IPS DF 6.9 (cell line): ENCODE measurements around the gene UBE2E1.
"Not testable (repeated sequence)": the region's sequence is repeated elsewhere in the genome, so short reads cannot be mapped to it uniquely, and the experiment has no call there.

ENCODE experiments used
- DNase-seq: peaks from one replicate; pipeline ENCODE4 v3.0.0-alpha.2; 2013; ENCODE audit warnings: low read depth, low spot score
- H3K27ac ChIP-seq: one replicate; pipeline ENCODE4 v1.5.1; 2013; ENCODE audit warnings: low read length, control low read depth
- H3K27me3 ChIP-seq: 2 replicates; pipeline ENCODE4 v1.6.1; 2013; ENCODE audit warnings: mild to moderate bottlenecking, low read length; ENCODE audit not compliant: control insufficient read depth, insufficient read depth
- H3K36me3 ChIP-seq: 2 replicates; pipeline ENCODE4 v1.6.1; 2013; ENCODE audit warnings: low read length; ENCODE audit not compliant: control insufficient read depth, insufficient read depth
- H3K4me1 ChIP-seq: 2 replicates; pipeline ENCODE4 v1.6.1; 2013; ENCODE audit warnings: low read length; ENCODE audit not compliant: control insufficient read depth, insufficient read depth
- H3K4me3 ChIP-seq: 2 replicates; pipeline ENCODE4 v1.5.1; 2013; ENCODE audit warnings: mild to moderate bottlenecking, low read length
- H3K9me3 ChIP-seq: 2 replicates; pipeline ENCODE4 v1.6.1; 2013; ENCODE audit warnings: low read length, inconsistent platforms; ENCODE audit not compliant: control insufficient read depth, insufficient read depth
- WGBS: extraction: QIAGEN DNeasy Blood & Tissue Kit; methylation state at CpG from one replicate; pipeline ENCODE4 v1.1.7; 2013; ENCODE audit warnings: mixed read lengths, missing lambda C conversion rate; ENCODE audit not compliant: insufficient read length, insufficient coverage; 5-methylcytosine and 5-hydroxymethylcytosine counted together

UBE2E1 gene

GRCh38 chr3:23876923-23877322, 71.2 kb downstream of the UBE2E1 start:
- Histone ChIP-seq H3K27me3 (no peaks in the 10 kb centered on the region), H3K9me3 (no peaks in the 10 kb centered on the region), H3K4me1 (no peaks in the 10 kb centered on the region), H3K27ac (no peak overlapping the region), H3K36me3 (no peaks in the 10 kb centered on the region), H3K4me3 (no peak overlapping the region)
- DNase-seq = no peak
- no CpG with 5 or more reads among the region's 2 CpGs for WGBS

GRCh38 chr3:23877329-23877980, 71.7 kb downstream of the UBE2E1 start:
- Histone ChIP-seq H3K4me3 (no peak overlapping the region), H3K36me3 (peaks cover 2% of the 10 kb centered on the region), H3K9me3 (no peaks in the 10 kb centered on the region), H3K27ac (no peak overlapping the region), H3K27me3 (no peaks in the 10 kb centered on the region), H3K4me1 (no peaks in the 10 kb centered on the region)
- WGBS = no CpG with 5 or more reads among the region's 5 CpGs
- DNase-seq = no peak

- Histone ChIP-seq H3K27ac (no peak overlapping the region), H3K4me3 (no peak overlapping the region), H3K36me3 (peaks cover 3% of the 10 kb centered on the region), H3K27me3 (no peaks in the 10 kb centered on the region), H3K9me3 (no peaks in the 10 kb centered on the region), H3K4me1 (no peaks in the 10 kb centered on the region)
- DNase-seq = no peak
- no CpG with 5 or more reads among the region's 8 CpGs for WGBS
These were observed 73.7 kb downstream of the UBE2E1 start for GRCh38 chr3:23879485-23879884.

GRCh38 chr3:23880703-23881339, 75.1 kb downstream of the UBE2E1 start:
- no peak overlapping the region for H3K4me3 ChIP-seq
- no CpG with 5 or more reads among the region's 4 CpGs for WGBS
- no peak overlapping the region for H3K27ac ChIP-seq
- peaks cover 3% of the 10 kb centered on the region for H3K36me3 ChIP-seq
- H3K27me3 ChIP-seq = no peaks in the 10 kb centered on the region
- no peaks in the 10 kb centered on the region for H3K4me1 ChIP-seq
- no peak for DNase-seq
- H3K9me3 ChIP-seq = no peaks in the 10 kb centered on the region

DNA sequence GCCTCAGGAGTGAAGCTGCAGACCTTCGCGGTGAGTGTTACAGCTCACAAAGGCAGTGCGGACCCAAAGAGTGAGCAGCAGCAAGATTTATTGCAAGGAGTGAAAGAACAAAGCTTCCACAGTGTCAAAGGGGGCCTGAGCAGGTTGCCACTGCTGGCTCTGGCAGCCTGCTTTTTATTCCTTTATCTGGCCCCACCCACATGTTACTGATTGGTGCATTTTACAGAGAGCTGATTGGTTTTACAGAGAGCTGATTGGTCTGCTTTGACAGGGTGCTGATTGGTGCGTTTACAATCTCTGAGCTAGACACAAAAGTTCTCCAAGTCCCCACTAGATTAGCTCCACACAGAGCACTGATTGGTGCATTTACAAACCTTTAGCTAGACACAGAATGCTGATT, 76.2 kb downstream of the UBE2E1 start:
- not testable (repeated sequence) for H3K4me1 ChIP-seq, H3K9me3 ChIP-seq, DNase-seq, H3K4me3 ChIP-seq, H3K27me3 ChIP-seq, H3K36me3 ChIP-seq, H3K27ac ChIP-seq
- WGBS = no CpG with 5 or more reads among the region's 4 CpGs

- no peaks in the 10 kb centered on the region for H3K4me1 ChIP-seq
- no peaks in the 10 kb centered on the region for H3K9me3 ChIP-seq
- no peaks in the 10 kb centered on the region for H3K27me3 ChIP-seq
- peaks cover 3% of the 10 kb centered on the region for H3K36me3 ChIP-seq
- no peak overlapping the region for H3K4me3 ChIP-seq
- no peak for DNase-seq
- WGBS = no CpG with 5 or more reads among the region's 28 CpGs
- H3K27ac ChIP-seq = no peak overlapping the region
These were observed 76.7 kb downstream of the UBE2E1 start for GRCh38 chr3:23882487-23882918.

GRCh38 chr3:23884481-23884880, 78.7 kb downstream of the UBE2E1 start:
- Histone ChIP-seq H3K27ac (no peak overlapping the region), H3K9me3 (no peaks in the 10 kb centered on the region), H3K27me3 (no peaks in the 10 kb centered on the region), H3K4me3 (no peak overlapping the region), H3K4me1 (no peaks in the 10 kb centered on the region), H3K36me3 (peaks cover 3% of the 10 kb centered on the region)
- WGBS = no CpG with 5 or more reads among the region's 2 CpGs
- DNase-seq = no peak

DNA sequence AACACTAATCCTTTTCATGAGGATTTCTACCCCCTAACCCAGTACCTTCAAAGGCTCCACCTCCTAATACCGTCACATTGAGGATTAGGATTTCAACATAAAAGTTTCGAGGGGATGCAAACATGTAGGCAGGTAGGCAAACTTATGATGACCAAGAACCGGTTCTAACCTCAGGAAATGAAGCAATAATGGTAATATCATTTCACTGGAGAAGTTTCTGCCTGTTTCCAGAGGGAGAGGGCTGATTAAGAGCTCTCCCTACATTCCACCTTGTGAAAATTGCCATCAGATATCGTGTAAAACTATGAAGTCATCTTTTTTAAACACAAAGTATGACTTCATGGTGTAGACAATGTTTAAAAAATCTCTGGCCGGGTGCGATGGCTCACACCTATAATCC, 79.5 kb downstream of the UBE2E1 start:
- no peak for DNase-seq
- no peak overlapping the region for H3K27ac ChIP-seq
- H3K4me1 ChIP-seq = no peaks in the 10 kb centered on the region
- H3K36me3 ChIP-seq = peaks cover 3% of the 10 kb centered on the region
- no peaks in the 10 kb centered on the region for H3K9me3 ChIP-seq
- no peak overlapping the region for H3K4me3 ChIP-seq
- no CpG with 5 or more reads among the region's 6 CpGs for WGBS
- H3K27me3 ChIP-seq = no peaks in the 10 kb centered on the region

DNA sequence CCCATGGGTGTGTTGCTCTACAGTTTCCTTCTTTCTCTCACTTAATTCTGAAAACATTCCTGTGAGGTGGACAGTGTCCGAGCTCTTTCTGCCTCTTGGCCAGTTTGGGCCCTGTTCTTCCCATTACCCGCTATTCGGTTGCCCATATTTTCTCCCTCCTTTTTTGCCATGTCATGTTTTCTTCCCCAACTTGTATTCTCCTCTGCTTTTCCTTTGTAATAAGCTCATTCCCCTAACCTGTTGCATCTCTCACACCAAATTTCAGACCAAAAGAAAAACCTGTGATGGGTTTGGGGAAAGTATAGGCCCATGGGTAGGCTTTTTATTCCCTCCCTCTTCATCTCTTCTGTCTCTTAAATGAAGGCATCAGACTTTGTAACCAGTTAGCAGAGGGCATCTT, 80.6 kb downstream of the UBE2E1 start:
- H3K27ac ChIP-seq = no peak overlapping the region
- WGBS = no CpG with 5 or more reads among the region's 3 CpGs
- peaks cover 5% of the 10 kb centered on the region for H3K36me3 ChIP-seq
- no peak for DNase-seq
- no peaks in the 10 kb centered on the region for H3K4me1 ChIP-seq
- H3K9me3 ChIP-seq = no peaks in the 10 kb centered on the region
- H3K4me3 ChIP-seq = no peak overlapping the region
- H3K27me3 ChIP-seq = no peaks in the 10 kb centered on the region

DNA sequence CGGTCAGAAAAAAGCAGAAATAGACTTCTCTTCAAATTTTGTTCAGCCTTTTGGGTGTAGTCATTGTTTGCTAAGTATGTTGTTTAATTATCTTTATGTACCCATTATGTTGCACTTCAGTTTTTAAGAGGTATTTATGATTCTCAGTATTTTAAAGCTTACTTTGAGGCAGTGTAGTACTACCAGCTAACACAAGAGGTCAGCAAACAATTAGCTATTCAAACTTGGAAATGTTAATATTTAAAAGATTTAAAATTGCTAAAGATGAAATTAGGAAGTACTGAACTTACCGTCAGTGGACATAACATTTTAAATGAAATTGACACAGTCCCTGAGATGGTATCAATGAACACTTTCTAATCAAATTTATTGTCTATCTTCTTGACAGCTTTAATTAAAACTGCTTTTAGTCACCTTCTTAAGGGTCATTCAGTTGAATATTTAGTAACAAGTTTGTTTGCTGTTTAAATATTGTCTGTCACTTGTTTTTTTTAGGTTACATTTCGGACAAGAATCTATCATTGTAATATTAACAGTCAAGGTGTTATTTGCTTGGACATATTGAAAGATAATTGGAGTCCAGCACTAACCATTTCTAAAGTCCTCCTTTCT, 83.0 kb downstream of the UBE2E1 start:
- Histone ChIP-seq H3K27me3 (no peaks in the 10 kb centered on the region), H3K9me3 (no peaks in the 10 kb centered on the region), H3K27ac (no peak overlapping the region), H3K36me3 (peaks cover 3% of the 10 kb centered on the region; the same call in 1 of the 2 replicates), H3K4me3 (no peak overlapping the region), H3K4me1 (no peaks in the 10 kb centered on the region)
- no CpG with 5 or more reads among the region's 3 CpGs for WGBS
- DNase-seq = no peak
